ENCODE measurements around the gene SAE1.
"Not testable (repeated sequence)": the region's sequence is repeated elsewhere in the genome, so short reads cannot be mapped to it uniquely, and the experiment has no call there.

The SAE1 gene

GRCh38 chr19:47125669-47125938, 5.0 kb upstream of the SAE1 start:
- Mint-ChIP-seq H3K36me3 (ENCODE audit: low read depth) (peaks cover 3% of the 10 kb centered on the region), H3K4me1 (ENCODE audit: low read depth) (peaks cover 5% of the 10 kb centered on the region), H3K27ac (no peak overlapping the region), H3K4me3 (no peak overlapping the region), H3K27me3 (ENCODE audit: low read depth) (peaks cover 3% of the 10 kb centered on the region), H3K9me3 (peaks cover 7% of the 10 kb centered on the region)
- DNase-seq (ENCODE audit: low spot score) = no peak

- no peak overlapping the region for H3K27ac Mint-ChIP-seq
- peaks cover 7% of the 10 kb centered on the region for H3K9me3 Mint-ChIP-seq
- peaks cover 30% of the 10 kb centered on the region for H3K4me1 Mint-ChIP-seq (ENCODE audit: low read depth)
- H3K27me3 Mint-ChIP-seq (ENCODE audit: low read depth) = peaks cover 4% of the 10 kb centered on the region
- H3K4me3 Mint-ChIP-seq = no peak overlapping the region
- no peak for DNase-seq (ENCODE audit: low spot score)
- peaks cover 36% of the 10 kb centered on the region for H3K36me3 Mint-ChIP-seq (ENCODE audit: low read depth)
These were observed 1.1 kb upstream of the SAE1 start for GRCh38 chr19:47129579-47129978.

GRCh38 chr19:47130120-47130588, 481 bp upstream of the SAE1 start:
- no peak for DNase-seq (ENCODE audit: low spot score)
- Mint-ChIP-seq H3K4me3 (peak overlapping the region; percentile 99), H3K36me3 (ENCODE audit: low read depth) (peaks cover 39% of the 10 kb centered on the region), H3K9me3 (peaks cover 7% of the 10 kb centered on the region), H3K27ac (peak overlapping the region; percentile 97), H3K4me1 (ENCODE audit: low read depth) (peaks cover 32% of the 10 kb centered on the region), H3K27me3 (ENCODE audit: low read depth) (peaks cover 4% of the 10 kb centered on the region)

GRCh38 chr19:47132194-47132852, 1.7 kb downstream of the SAE1 start:
- Mint-ChIP-seq H3K4me3 (peak overlapping the region; percentile 99), H3K36me3 (ENCODE audit: low read depth) (peaks cover 50% of the 10 kb centered on the region), H3K9me3 (peaks cover 7% of the 10 kb centered on the region), H3K27ac (peak overlapping the region; percentile 97), H3K27me3 (ENCODE audit: low read depth) (peaks cover 4% of the 10 kb centered on the region), H3K4me1 (ENCODE audit: low read depth) (peaks cover 37% of the 10 kb centered on the region)
- DNase-seq (ENCODE audit: low spot score) = no peak

GRCh38 chr19:47133021-47133471, 2.4 kb downstream of the SAE1 start:
- H3K9me3 Mint-ChIP-seq = peaks cover 7% of the 10 kb centered on the region
- H3K27me3 Mint-ChIP-seq (ENCODE audit: low read depth) = peaks cover 4% of the 10 kb centered on the region
- H3K4me1 Mint-ChIP-seq (ENCODE audit: low read depth) = peaks cover 37% of the 10 kb centered on the region
- H3K36me3 Mint-ChIP-seq (ENCODE audit: low read depth) = peaks cover 50% of the 10 kb centered on the region
- H3K27ac Mint-ChIP-seq = peak overlapping the region; percentile 11
- no peak for DNase-seq (ENCODE audit: low spot score)
- H3K4me3 Mint-ChIP-seq = peak overlapping the region; percentile 99

DNA sequence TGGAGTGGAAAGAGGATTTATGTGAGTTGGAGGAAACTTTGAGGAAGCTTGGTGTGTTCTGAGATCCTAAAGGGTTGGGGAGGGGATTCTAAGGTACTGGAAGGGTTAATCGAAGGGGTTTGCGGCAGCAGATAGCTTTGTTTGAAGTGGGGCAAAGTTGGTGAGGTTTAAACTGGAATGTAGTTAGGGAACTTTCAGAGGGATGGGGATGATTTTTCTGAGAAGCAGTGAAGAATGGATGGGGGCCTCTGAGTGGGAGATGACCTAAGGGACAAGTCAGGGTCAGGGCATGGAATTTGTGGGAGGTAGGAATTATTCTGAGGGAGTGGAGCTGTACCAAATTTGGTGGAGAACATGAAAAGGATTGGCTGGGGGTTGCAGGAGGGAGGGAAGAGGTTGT, 3.9 kb downstream of the SAE1 start:
- H3K4me1 Mint-ChIP-seq (ENCODE audit: low read depth) = peaks cover 43% of the 10 kb centered on the region
- H3K4me3 Mint-ChIP-seq = peak overlapping the region; percentile 25
- H3K27ac Mint-ChIP-seq = no peak overlapping the region
- H3K36me3 Mint-ChIP-seq (ENCODE audit: low read depth) = peaks cover 61% of the 10 kb centered on the region
- DNase-seq (ENCODE audit: low spot score) = no peak
- H3K9me3 Mint-ChIP-seq = peaks cover 7% of the 10 kb centered on the region
- H3K27me3 Mint-ChIP-seq (ENCODE audit: low read depth) = peaks cover 4% of the 10 kb centered on the region

DNA sequence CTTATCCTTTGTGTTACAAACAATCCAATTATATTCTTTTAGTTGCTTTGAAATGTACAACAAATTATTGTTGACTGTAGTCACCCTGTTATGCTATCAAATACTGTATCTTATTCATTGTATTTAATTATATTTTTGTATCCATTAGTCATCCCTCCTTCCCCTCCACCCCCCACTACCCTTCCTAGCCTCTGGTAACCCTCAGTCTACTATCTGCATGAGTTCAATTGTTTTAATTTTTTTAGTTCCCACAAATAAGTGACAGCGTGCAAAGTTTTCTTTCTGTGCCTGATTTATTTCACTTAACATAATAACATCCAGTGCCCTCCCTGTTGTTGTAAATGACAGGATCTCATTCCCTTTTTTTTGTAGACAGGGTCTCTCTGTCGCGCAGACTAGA, 4.5 kb downstream of the SAE1 start:
- no peak for DNase-seq (ENCODE audit: low spot score)
- H3K27ac Mint-ChIP-seq = no peak overlapping the region
- peaks cover 61% of the 10 kb centered on the region for H3K36me3 Mint-ChIP-seq (ENCODE audit: low read depth)
- H3K4me3 Mint-ChIP-seq = peak overlapping the region; percentile 21
- peaks cover 4% of the 10 kb centered on the region for H3K27me3 Mint-ChIP-seq (ENCODE audit: low read depth)
- H3K9me3 Mint-ChIP-seq = peaks cover 4% of the 10 kb centered on the region
- peaks cover 43% of the 10 kb centered on the region for H3K4me1 Mint-ChIP-seq (ENCODE audit: low read depth)

- not testable (repeated sequence) for H3K4me3 Mint-ChIP-seq; H3K27me3 Mint-ChIP-seq (ENCODE audit: low read depth); H3K27ac Mint-ChIP-seq; H3K9me3 Mint-ChIP-seq; DNase-seq (ENCODE audit: low spot score)
- Mint-ChIP-seq H3K36me3 (ENCODE audit: low read depth) (peaks cover 42% of the 10 kb centered on the region), H3K4me1 (ENCODE audit: low read depth) (peaks cover 27% of the 10 kb centered on the region)
These were observed 10.6 kb downstream of the SAE1 start for GRCh38 chr19:47141252-47141651.

DNA sequence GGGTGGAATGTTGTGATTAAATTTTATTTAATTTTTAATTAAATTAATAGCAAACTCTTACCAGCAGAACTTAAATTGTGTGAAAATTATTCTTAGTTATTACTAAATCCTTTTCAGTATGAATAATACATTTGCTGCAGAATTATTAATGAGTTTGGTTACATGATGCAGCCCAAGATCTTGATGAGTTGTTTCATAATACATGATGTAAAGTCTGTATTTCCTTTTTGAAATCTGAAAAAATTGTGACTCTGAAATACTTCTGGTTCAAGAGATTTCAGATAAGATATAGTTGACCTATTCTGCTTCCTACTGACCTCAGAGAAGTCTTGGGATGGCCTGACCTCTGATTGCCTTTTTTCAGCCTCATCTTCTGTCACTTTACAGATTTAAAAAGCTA, 11.1 kb downstream of the SAE1 start:
- Mint-ChIP-seq H3K36me3 (ENCODE audit: low read depth) (peaks cover 46% of the 10 kb centered on the region), H3K4me1 (ENCODE audit: low read depth) (peaks cover 32% of the 10 kb centered on the region), H3K27me3 (ENCODE audit: low read depth) (no peaks in the 10 kb centered on the region), H3K4me3 (no peak overlapping the region), H3K27ac (no peak overlapping the region), H3K9me3 (no peaks in the 10 kb centered on the region)
- no peak for DNase-seq (ENCODE audit: low spot score)

- Mint-ChIP-seq H3K4me3 (no peak overlapping the region), H3K36me3 (ENCODE audit: low read depth) (peaks cover 50% of the 10 kb centered on the region), H3K27ac (no peak overlapping the region), H3K27me3 (ENCODE audit: low read depth) (no peaks in the 10 kb centered on the region), H3K4me1 (ENCODE audit: low read depth) (peaks cover 35% of the 10 kb centered on the region), H3K9me3 (no peaks in the 10 kb centered on the region)
- no peak for DNase-seq (ENCODE audit: low spot score)
These were observed 12.1 kb downstream of the SAE1 start for GRCh38 chr19:47142779-47143178.

GRCh38 chr19:47143322-47144073, 12.9 kb downstream of the SAE1 start:
- no peak overlapping the region for H3K27ac Mint-ChIP-seq
- peaks cover 51% of the 10 kb centered on the region for H3K36me3 Mint-ChIP-seq (ENCODE audit: low read depth)
- H3K4me1 Mint-ChIP-seq (ENCODE audit: low read depth) = peaks cover 36% of the 10 kb centered on the region

GRCh38 chr19:47144630-47145029, 14.0 kb downstream of the SAE1 start:
- Mint-ChIP-seq H3K36me3 (ENCODE audit: low read depth) (peaks cover 51% of the 10 kb centered on the region), H3K9me3 (no peaks in the 10 kb centered on the region), H3K27ac (no peak overlapping the region), H3K4me1 (ENCODE audit: low read depth) (peaks cover 36% of the 10 kb centered on the region), H3K27me3 (ENCODE audit: low read depth) (no peaks in the 10 kb centered on the region), H3K4me3 (no peak overlapping the region)
- no peak for DNase-seq (ENCODE audit: low spot score)

More at GRCh38 chr19:47143322-47144073, 12.9 kb downstream of the SAE1 start:
- H3K9me3 Mint-ChIP-seq = no peaks in the 10 kb centered on the region
- H3K27me3 Mint-ChIP-seq (ENCODE audit: low read depth) = no peaks in the 10 kb centered on the region
- no peak for DNase-seq (ENCODE audit: low spot score)
- no peak overlapping the region for H3K4me3 Mint-ChIP-seq

DNA sequence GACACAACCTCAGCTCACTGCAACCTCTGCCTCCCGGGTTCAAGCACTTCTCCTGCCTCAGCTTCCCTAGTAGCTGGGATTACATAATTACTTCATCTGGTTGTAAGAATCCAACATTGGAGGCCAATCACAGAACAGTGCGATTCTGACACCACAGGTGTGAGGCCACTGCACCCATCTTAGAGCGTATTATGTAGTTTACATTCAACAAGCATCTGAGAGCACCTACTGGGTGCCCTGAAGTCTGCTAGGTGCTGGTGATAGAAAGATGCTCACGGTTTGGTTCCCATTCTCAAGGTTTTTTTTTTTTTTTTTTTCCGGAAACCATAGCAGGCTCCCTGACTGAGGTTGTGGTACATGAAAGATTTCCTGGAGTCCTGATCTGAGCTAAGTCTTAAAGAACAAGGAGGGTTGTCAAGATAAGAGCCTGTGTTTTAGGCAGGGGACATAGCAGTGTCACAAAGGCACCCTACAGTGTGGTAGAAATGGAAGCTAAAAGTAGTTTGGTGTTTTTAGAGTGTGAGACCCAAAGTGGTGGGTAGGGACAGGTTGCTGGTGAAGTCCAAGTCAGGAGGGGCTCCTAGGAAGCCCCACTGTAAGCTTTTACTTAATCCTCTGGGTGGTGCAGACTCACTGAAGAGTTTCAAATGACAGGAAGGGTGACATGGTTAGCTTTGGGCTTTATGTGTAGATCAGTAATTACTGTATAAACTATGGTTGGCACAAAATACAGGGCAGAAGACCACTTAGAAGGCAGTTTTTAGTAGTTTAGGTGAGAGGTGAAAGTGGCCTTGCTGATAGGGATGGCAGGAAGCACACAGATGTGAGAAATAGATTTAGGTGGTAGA, 15.2 kb downstream of the SAE1 start:
- H3K27me3 Mint-ChIP-seq (ENCODE audit: low read depth) = no peaks in the 10 kb centered on the region
- no peaks in the 10 kb centered on the region for H3K9me3 Mint-ChIP-seq
- H3K36me3 Mint-ChIP-seq (ENCODE audit: low read depth) = peaks cover 61% of the 10 kb centered on the region
- H3K4me3 Mint-ChIP-seq = peak overlapping the region; percentile 72
- no peak for DNase-seq (ENCODE audit: low spot score)
- peaks cover 40% of the 10 kb centered on the region for H3K4me1 Mint-ChIP-seq (ENCODE audit: low read depth)
- peak overlapping the region; percentile 87 for H3K27ac Mint-ChIP-seq

- Mint-ChIP-seq H3K27ac (peak overlapping the region; percentile 87), H3K27me3 (ENCODE audit: low read depth) (no peaks in the 10 kb centered on the region), H3K4me1 (ENCODE audit: low read depth) (peaks cover 37% of the 10 kb centered on the region), H3K9me3 (no peaks in the 10 kb centered on the region), H3K36me3 (ENCODE audit: low read depth) (peaks cover 64% of the 10 kb centered on the region), H3K4me3 (peak overlapping the region; percentile 4)
- DNase-seq (ENCODE audit: low spot score) = no peak
These were observed 16.3 kb downstream of the SAE1 start for GRCh38 chr19:47146920-47147319.

Measured in T-helper 2 cell treated with Interferon-gamma antibody and Interleukin-4, amounts not matched to agents 5 μg/mL and 100 μg/mL, for 36 hours (primary cell).